ENCODE results near the gene ANKRD40.

Gene ANKRD40

DNA sequence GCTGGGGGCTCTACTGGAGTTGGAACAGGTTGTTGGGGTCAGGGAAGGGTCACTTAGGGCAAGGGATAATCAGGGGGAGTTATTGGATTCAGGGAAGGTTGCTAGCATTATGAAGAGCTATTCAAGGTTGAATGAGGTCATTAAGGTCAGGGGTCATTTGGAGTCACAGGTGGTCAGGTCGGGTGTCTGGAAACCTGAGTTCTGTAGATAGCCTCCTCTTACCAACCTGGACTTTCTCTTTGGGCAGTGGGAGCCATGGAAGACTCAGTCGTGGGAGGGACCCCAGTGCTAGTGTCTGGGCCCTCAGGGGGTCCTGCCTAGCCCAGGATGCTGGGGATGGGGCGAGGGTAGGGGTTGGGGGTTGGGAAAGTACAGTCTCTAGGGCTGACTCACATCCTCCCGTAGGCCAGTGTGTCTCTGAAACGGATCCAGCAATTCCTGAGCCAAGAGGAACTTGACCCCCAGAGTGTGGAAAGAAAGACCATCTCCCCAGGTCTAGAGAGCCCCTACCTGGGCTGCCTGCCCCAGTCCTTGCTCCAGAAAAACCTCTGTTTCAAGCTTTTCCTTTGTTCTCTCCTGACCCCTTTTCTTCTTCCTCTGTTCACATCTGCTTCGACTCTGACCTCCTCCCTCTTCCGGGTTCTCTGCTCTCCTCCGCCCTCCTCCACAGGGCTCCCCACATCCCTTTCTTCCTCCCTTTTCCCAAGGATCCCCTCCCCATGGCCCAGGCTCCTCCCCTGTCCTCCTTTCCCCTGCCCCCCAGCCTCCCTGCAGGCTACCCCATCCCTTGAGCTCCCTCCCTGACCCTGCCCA, 39.5 kb downstream of the ANKRD40 start:
- DNase-seq: no peak

DNA sequence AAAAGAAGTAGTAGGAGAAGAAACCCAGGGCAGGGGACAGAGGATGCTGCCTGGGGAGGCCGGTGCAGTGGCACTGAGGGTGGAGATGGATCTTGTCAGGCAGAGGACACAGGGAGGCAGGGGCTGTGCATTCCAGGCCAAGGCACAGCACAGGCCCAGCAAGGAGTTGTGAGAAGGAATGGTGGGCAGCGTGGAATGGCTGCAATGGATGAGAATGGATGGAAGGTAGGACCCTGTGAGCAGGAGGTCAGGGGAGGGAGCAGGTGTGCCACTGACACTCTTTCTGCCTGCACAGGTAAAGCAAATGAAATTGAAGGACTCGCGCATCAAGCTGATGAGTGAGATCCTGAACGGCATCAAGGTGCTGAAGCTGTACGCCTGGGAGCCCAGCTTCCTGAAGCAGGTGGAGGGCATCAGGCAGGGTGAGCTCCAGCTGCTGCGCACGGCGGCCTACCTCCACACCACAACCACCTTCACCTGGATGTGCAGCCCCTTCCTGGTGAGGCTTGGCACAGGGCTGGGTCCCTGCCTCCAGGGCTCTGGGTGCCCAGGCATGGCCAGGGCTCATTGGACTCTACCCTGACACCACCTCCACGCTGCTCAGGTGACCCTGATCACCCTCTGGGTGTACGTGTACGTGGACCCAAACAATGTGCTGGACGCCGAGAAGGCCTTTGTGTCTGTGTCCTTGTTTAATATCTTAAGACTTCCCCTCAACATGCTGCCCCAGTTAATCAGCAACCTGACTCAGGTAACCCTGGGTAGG, 40.3 kb downstream of the ANKRD40 start:
- no peak for DNase-seq

DNA sequence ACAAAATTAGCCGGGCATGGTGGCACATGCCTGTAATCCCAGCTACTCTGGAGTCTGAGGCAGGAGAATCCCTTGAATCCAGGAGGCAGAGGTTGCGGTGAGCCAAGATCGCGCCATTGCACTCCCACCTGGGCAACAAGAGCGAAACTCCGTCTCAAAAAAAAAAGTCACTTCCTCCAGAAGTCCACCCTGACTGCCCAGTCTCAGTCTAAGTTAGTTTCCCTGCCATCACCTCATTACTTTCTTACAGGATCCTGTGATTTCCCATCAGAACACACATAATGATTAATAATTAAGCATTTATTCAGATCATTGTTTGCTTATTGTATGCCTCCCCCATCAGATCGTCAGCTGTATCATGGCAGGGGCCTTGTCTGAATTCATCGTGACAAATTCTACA, 41.4 kb downstream of the ANKRD40 start:
- no peak for DNase-seq

DNA sequence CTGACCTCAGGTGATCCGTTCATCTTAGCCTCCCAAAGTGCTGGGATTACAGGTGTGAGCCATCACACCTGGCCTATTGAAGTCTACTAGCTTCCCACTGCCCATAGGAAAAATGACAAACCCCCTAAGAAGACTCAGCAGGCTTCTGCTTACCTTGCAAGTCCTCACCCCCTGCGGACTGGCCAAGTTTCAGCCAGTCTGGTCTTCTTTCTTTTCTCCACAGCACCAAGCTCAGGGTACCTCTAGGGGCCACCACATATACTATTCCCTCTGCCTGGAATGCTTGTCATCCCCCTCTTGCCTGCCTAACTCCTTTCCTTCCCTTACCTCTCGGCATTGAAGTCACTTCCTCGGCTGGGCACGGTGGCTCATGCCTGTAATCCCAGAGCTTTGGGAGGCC, 41.9 kb downstream of the ANKRD40 start:
- DNase-seq: no peak

DNA sequence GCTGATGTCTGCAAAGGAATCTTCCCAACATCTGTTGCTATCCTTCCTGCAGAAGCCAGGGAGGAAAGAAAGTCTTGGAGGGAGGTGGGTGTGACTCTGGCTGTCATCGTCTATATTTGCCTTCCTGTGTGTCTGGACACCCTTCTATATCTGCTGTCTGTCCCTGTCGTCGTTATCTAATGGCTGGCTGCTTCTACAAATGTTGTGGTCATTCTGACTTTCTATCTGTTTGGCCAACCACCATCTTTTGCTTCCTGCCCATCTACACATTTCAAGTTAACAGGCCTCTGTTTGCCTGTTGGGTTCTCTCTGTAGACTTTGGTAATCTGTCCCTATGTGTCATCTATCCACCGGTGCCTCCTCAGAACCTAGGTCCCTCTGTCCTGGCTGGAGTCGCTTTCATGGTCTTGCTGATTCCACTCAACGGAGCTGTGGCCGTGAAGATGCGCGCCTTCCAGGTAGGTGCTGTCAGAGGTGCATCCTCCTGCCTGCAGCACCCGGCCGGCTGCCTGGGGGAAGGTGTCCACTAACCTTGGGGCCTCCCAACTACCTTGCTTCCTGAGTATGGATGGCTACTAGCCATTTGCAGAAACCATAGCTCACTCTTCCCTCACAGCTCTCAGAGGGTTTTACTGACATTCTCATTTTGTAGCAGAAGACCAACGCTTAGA, 42.8 kb downstream of the ANKRD40 start:
- no peak for DNase-seq

DNA sequence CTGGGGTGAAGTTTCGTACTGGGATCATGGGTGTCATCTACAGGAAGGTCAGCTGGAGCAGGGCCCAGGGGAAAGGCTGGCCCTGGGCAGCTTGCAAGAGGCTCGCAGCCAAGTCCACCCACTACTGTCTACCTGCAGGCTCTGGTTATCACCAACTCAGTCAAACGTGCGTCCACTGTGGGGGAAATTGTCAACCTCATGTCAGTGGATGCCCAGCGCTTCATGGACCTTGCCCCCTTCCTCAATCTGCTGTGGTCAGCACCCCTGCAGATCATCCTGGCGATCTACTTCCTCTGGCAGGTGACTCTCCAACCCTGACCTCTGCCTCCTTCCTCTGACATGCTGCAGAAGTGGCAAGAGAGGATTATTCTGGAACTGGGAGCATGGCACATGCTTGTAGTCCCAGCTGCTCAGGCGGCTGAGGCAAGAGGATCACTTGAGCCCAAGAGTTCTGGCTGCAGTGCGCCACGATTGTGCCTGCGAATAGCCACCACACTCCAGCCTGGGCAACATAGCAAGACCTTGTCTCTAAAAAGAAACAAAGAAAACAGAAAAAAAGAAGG, 43.8 kb downstream of the ANKRD40 start:
- DNase-seq: no peak

DNA sequence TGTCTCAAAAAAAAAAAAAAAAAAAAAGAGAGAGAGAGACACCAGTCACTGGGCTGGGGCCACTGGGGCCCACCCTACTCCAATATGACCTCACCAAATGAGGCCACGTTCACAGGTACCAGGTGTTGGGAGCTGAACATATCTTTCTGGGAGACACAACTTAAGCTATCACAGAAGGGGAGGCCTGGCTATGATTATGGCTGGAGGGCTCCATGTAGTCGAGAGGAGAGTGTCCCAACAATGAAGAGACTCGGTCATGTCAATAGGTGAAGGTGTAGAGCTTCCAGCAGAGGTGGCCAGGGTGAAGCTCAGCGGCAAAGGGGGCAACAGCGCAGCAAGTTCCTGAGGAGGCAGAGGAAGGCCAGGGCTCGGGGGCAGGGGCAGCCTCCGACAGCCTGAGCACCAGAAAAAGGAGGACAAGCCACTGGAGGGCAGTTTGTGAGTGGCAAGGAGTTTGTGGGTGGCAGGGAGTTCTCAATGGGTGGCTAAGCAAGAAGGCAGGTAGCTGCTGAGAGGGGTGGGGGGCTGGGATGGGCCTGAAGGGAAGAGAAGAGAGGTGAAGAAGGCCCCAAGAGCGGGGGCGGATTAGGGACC, 45.0 kb downstream of the ANKRD40 start:
- no peak for DNase-seq

DNA sequence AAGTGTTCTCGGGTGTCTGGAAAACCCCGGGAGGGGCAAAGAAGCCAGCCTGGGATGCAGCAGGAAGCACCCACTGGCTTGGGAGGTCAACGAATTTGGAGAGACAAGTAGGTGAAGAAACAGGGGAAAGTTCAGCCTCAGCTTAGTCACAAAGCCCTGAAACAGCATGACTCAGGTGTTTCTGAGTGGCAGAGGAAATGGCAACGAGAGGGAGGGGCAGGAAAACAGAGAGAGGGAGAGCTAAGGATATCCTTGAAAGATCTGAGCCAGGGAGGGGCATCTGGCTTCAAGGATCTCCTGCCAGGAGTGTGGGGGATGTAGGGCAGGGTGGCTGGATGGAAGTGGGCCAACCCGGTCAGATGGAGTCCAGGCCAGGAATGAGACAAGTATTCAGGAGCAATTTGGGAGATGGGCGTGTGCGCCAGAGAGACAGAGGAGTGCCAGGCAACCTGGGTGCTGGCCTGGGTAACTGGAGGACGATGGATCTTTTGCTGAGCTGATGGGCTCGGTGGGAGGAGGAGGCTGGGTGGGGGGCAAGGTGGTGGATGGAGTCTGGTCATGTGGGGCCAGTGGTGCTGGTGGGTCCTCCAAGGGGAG, 45.8 kb downstream of the ANKRD40 start:
- DNase-seq: peak; percentile 13 to 57

DNA sequence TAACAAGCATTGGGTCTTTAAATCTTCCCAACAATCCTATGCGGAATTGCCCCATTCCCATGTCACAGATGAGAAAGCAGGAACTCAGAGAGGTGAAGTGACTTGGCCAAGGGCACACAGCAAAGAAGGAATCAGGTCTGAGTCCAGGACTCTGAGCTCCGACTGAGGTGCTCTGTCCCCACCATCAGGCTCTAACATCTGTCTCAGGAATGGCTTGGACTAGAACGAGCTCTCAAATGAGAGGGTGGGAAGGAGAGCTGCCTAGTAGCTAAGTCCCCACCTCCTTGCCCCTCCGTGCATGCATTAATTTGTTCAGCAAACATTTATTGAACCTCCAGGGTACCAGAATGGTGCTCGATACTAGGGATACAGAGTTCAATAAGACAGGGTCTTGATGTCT, 46.4 kb downstream of the ANKRD40 start:
- DNase-seq: no peak

DNA sequence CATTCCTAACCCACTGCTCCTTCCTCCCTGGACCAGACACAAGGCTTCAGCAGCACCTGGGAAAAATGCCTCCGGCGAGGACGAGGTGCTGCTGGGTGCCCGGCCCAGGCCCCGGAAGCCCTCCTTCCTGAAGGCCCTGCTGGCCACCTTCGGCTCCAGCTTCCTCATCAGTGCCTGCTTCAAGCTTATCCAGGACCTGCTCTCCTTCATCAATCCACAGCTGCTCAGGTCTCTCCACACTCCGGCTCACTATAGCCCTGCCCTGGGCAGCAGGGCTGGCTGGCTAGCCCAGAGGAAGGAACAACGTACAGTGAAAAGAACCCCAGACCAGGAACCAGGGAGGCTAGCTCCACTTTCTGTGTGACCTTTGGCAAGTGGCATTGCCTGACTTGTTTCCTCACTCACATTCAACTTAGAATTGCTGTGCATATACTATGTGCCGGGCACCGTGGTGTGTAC, 46.8 kb downstream of the ANKRD40 start:
- DNase-seq: no peak

DNA sequence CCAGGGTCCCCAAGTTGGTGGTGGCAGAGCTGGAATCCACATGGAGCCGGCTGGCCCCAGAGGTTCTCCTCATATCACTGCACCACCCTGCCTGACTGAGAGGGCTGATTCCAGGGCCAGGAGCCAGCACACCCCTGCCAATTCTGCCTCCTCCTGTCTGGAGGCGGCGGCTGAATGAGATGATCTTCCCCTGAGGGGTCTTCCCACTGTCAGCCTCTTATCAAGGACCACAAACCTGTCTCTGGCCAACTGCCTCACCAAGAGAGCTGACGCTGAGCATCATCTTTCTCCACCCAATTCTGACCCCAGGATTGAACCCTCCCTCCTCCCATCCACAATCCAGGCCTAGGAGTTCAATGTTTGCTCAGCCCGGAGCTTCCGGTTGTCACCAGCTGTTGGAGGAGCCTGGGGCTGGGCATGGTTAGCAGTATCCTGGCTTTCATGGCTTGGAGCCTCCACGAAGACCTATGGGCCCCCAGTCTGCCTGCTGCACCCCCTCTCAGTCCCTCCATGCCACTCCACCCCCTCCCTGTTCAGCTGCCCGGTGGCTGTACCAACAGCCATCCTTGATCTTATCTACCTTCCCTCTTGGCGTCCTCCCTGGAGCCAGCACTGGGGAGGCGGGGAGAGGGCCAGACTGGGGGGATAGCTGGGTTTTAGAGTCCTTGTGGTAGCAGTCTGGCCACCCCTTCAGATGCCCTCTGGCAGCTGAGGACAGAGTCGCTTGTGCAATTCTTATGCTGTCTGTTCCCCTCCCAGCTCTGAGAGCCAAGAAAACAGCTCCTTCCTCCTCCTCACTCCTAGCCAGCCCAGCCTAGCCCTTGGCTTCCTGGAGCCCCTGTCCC, 47.5 kb downstream of the ANKRD40 start:
- peak in 1 of 2 donors; percentile 30 for DNase-seq

DNA sequence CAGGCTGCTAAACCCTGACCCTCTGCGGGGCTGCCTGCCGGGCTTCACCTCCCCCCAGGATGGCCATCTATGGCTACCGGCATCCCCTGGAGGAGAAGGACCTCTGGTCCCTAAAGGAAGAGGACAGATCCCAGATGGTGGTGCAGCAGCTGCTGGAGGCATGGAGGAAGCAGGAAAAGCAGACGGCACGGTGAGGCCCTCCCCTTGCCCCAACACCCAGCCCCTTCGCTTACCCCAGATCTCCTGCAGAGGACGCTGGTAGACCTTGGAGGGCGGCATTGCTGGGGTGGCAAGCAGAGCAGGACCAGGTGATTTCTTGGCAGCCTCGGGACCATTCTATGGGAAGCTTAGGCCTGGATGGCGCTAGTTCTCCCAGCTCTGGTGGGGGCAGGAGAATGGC, 48.5 kb downstream of the ANKRD40 start:
- no peak for DNase-seq

DNA sequence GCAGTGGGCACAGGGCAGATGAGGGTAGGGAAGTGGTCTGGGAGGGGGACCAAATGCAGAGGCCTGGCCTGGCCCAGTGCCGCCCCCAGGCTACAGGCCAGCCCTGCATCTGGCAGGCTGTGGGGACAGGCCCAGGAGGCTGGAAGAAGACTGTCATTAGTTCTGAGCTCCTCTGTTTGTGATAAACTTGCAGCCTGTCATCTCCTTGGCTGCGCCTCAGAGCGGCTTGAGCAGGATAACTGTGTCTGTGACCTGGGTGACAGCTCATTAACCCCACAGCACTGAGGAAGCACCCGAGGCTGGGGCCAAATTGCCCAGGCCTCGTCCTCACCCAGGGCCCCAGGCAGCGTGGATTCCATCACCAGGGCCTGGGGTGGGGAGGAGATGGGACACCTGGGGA, 49.1 kb downstream of the ANKRD40 start:
- no peak for DNase-seq

DNA sequence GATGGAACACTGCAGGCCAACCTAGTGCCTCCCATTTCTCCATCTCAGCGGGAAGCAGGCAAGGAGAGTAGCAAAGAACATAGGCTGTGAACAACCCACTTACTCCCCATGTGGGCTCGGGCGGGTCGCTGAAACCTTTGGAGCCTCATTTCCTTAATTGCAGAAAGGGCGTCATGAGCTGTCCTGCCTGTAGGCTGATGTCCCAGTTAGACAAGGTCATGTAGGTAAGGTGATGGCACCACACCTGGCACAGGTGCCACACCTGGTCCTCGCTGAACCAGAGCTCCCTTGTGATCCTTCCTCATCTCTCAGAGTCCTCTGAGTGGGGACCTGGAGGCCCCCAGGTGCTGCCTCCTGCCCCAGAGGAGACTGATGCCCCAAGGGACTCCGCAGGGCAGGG, 50.1 kb downstream of the ANKRD40 start:
- no peak for DNase-seq

DNA sequence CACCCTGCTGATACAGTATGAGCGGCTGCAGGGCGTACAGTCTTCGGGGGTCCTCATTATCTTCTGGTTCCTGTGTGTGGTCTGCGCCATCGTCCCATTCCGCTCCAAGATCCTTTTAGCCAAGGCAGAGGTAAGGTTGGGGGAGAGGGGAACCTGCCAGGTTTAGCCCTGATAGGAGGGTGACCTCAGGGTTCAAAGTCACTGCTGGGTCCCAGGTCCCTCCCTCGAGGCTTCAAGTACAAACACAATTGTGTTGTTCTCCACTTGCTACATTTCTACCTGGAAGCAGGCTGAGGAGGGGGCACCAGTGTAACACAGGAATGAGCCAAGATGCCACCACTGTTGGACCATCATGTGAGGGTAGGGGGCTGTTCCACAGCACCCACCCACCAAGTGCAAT, 50.7 kb downstream of the ANKRD40 start:
- DNase-seq: no peak

DNA sequence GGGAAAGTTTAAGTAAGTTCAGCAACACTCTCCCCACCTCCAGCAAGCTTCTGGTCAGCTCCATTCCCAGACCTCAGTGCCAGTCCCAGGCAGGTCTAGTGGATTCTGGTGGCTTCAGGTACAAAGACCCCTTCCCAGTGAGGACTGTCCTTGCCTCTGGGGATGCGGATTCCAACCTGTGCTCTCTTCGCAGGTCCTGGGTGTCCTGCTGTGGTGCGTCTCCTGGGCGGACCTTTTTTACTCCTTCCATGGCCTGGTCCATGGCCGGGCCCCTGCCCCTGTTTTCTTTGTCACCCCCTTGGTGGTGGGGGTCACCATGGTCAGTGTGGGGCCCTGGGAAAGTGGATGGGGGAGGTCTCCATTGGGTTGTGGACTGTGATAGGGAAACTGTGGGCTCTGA, 51.2 kb downstream of the ANKRD40 start:
- DNase-seq: no peak

DNA sequence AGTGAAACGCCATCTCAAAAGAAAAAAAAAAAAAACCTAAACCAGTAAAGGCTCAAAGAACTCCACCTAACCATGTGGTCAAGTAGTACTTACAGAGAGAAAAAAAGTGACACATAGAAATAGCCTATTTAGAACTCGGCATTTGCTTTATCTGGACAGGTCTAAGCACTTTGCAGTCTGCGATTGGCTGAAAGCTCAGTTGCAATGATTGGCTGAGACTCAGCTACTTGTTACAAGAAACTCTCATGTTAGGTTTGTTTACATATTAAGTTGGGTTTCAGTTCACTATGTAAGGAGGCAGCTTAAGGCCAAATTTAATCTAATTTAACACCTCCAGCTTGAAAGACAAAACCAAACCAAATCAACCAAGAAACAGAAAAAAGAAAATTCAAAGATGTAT, 54.0 kb downstream of the ANKRD40 start:
- no peak for DNase-seq

DNA sequence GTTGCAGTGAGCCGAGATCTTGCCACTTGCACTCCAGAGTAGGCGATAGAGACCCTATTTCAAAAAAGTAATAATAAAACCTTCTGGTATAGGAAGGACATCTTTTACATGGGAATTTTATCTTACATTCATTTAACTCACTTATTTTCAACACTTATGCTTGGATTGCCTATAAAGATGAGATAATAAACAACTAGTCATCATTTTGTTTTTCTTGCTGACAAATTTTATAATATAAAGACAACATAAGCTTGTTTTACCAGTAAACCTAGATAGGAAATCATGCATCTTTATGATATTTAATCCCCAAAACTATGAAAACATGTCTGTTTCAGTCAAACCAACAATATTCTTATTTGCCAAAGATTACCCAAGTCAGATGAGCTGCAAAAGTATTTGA, 56.1 kb downstream of the ANKRD40 start:
- DNase-seq: no peak

DNA sequence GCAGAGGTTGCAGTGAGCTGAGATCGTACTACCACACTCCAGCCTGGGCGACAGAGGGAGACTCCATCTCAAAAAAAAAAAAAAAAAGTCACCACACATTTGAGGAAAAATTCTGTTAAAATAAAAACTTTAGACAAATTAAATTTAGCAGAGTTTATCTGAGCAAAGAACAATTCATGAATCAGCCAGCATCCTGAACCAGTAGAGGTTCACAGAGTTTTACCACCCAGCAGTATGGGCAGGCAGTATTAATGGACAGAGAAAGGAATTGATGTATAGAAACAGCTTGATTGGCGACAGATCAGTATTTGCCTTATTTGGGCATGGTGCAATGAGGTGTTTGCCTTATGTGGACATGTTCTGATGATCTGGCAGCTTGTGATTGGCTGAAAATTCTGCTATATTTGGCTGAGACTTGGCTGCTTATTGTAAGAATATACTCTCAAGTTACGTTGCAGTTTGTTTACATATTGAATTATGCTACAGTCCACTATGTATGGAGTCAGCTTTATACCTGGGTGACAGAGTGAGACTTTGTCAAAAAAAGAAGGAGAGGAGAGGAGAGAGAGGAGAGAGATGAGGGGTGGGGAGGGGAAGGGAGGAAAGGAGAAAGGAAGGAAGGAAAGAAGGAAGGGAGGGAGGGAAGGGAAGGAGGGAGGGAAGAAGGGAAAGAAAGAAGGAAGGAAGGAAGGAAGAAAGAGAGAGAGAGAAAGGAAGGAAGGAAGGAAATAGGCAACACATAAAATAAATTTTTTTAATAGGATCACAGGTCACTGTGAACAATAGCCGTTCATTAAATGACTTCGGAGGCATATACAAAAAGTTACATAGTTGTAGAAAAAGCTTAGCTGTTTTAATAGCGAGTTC, 58.4 kb downstream of the ANKRD40 start:
- no peak for DNase-seq

DNA sequence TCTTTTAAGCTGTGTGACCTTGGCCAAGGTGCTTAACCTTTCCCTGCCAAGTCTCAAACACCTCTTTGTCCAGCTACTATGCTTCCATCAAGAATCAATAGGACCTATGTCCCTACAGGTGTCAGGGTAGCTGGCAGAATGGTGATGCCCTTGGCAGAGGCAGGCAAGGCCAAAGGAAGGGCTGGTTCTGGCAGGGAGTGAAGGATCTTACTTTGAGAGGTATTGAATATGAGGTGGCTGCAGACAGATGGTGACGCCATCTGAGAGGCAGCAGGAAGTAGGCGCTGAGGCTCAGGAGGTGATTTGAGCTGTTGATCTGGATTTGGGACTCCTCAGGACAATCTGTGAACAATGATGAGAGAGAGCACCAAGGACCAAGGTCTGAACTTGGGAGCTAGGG, 60.5 kb downstream of the ANKRD40 start:
- DNase-seq: no peak
